Endothelial cell of umbilical vein (primary cell): ENCODE data around the gene HIC1. TPM values are rescaled to one million over a fixed set of nuclear protein-coding genes. Genes with fewer than 3 reads are reported as not detected.

Experiments
- BruUV-seq: library from RNA; stranded (reverse); fragments of 400-500 nt; replicated peaks from 2 replicates; lab custom pipeline; 2021; lab: Mats Ljungman, UMichigan
- CTCF ChIA-PET: fragments of 300-600, 350-600 bp; sonication (Branson Sonifier 250); formaldehyde crosslinking; loops from one replicate; lab custom pipeline; 2021; ENCODE audit warnings: antibody characterized with exemption, inconsistent platforms; lab: Charles Lee
- POLR2A ChIA-PET: fragments of 300-600, 350-600 bp; sonication (Branson Sonifier 250); formaldehyde crosslinking; loops from one replicate; lab custom pipeline; 2021; ENCODE audit warnings: antibody characterized with exemption, inconsistent platforms; lab: Charles Lee
- DNase-seq: peaks from one replicate; pipeline ENCODE4 v3.0.0-alpha.2; 2011; ENCODE audit warnings: low read depth, low spot score
- FAIRE-seq: peaks from 2 replicates; lab custom pipeline; 2011; peaks lifted over from hg19 to GRCh38; lab: Jason Lieb, UNC
- H2AFZ ChIP-seq: 2 replicates; pipeline ENCODE4 v1.6.0; 2012; ENCODE audit warnings: low read depth, low read length, control low read depth, inconsistent platforms
- H3K27ac ChIP-seq: 2 replicates; pipeline ENCODE4 v1.5.1; 2011; ENCODE audit warnings: low read depth, mild to moderate bottlenecking, control low read depth, low read length, moderate library complexity; ENCODE audit not compliant: insufficient read depth
- H3K27me3 ChIP-seq, 2 experiments: 2 replicates each; pipeline versions ENCODE4 v1.6.0 to v1.6.1; 2011; ENCODE audit warnings: low read length in 2 of 2, mixed read lengths in 1 of 2; ENCODE audit not compliant: control insufficient read depth in 2 of 2, insufficient read depth in 2 of 2
- H3K36me3 ChIP-seq, 2 experiments: 2 replicates in 1 of 2; 3 replicates in 1 of 2; pipeline ENCODE4 v1.5.1; 2011; ENCODE audit warnings: low read length in 2 of 2, mild to moderate bottlenecking in 1 of 2, moderate library complexity in 1 of 2; ENCODE audit not compliant: control insufficient read depth in 2 of 2, insufficient read depth in 2 of 2; ENCODE audit errors: extremely low read depth in 1 of 2
- H3K4me1 ChIP-seq: 3 replicates; pipeline ENCODE4 v1.5.1; 2011; ENCODE audit warnings: mild to moderate bottlenecking, low read length; ENCODE audit not compliant: control insufficient read depth, insufficient read depth; ENCODE audit errors: extremely low read depth
- H3K4me2 ChIP-seq: 2 replicates; pipeline ENCODE4 v1.6.1; 2011; ENCODE audit warnings: low read length, control low read depth, mixed read lengths; ENCODE audit not compliant: insufficient read depth
- H3K4me3 ChIP-seq, 3 experiments: fragments of 200-600 bp in 1 of 3; sonication (generic), shearing (Covaris generic) in 1 of 3; replicated peaks in 1 of 3; 2 replicates each; pipeline ENCODE4 v1.5.1; 2011 to 2016; ENCODE audit warnings: control low read depth in 3 of 3, low read length in 3 of 3, mild to moderate bottlenecking in 2 of 3, inconsistent platforms in 1 of 3, low read depth in 1 of 3, moderate library complexity in 1 of 3; ENCODE audit not compliant: insufficient read depth in 1 of 3
- H3K79me2 ChIP-seq: 2 replicates; pipeline ENCODE4 v1.6.0; 2012; ENCODE audit warnings: low read length, inconsistent platforms; ENCODE audit not compliant: control insufficient read depth, insufficient read depth
- H3K9ac ChIP-seq: replicated peaks from 2 replicates; pipeline ENCODE3; 2011; ENCODE audit warnings: low read length, control low read depth; ENCODE audit not compliant: insufficient read depth; ENCODE audit errors: extremely low read depth
- H3K9me1 ChIP-seq: replicated peaks from 3 replicates; pipeline ENCODE4 v1.6.0; 2011; ENCODE audit warnings: mild to moderate bottlenecking, low read length; ENCODE audit not compliant: control insufficient read depth, insufficient read depth; ENCODE audit errors: extremely low read depth
- H3K9me3 ChIP-seq: replicated peaks from 2 replicates; pipeline ENCODE4 v1.5.1; 2012; ENCODE audit warnings: low read length, inconsistent platforms; ENCODE audit not compliant: control insufficient read depth, insufficient read depth
- H4K20me1 ChIP-seq: replicated peaks from 2 replicates; pipeline ENCODE3; 2011; ENCODE audit warnings: mild to moderate bottlenecking, low read length; ENCODE audit not compliant: control insufficient read depth, insufficient read depth; ENCODE audit errors: extremely low read depth
- EZH2 ChIP-seq: IDR thresholded peaks from 2 replicates; pipeline ENCODE4 v1.6.1; 2012; ENCODE audit warnings: borderline replicate concordance, low read depth, mild to moderate bottlenecking, moderate library complexity, low read length, inconsistent platforms; ENCODE audit not compliant: severe bottlenecking
- FOS ChIP-seq: IDR thresholded peaks from 2 replicates; pipeline ENCODE4 v1.6.1; 2011; ENCODE audit warnings: mild to moderate bottlenecking, low read length, moderate library complexity, borderline replicate concordance; ENCODE audit not compliant: insufficient read depth
- GATA2 ChIP-seq: IDR thresholded peaks from 2 replicates; pipeline ENCODE4 v1.7.0; 2011; ENCODE audit warnings: low read depth, mild to moderate bottlenecking, moderate library complexity, mixed read lengths, low read length; ENCODE audit not compliant: insufficient read length, insufficient read depth
- POLR2A ChIP-seq: IDR thresholded peaks from 2 replicates; pipeline ENCODE4 v1.6.1; 2012; ENCODE audit warnings: low read depth, mild to moderate bottlenecking, control low read depth, low read length
- POLR2AphosphoS5 ChIP-seq: IDR thresholded peaks from 2 replicates; pipeline ENCODE4 v1.6.1; 2012; ENCODE audit warnings: low read depth, mild to moderate bottlenecking, control low read depth, low read length, moderate library complexity; ENCODE audit not compliant: insufficient read depth
- dilution Hi-C: fragments of 300-500 bp; cut with MboI; formaldehyde crosslinking; loops from one replicate; pipeline ENCODE4 v1.15.0; 2019; ENCODE audit warnings: low sequenced_read_pairs; ENCODE audit not compliant: extremely low pct_ligation_motif_present
- intact Hi-C: fragments of 100-400 bp; cut with micrococcal nuclease; formaldehyde crosslinking; loops from one replicate; pipeline ENCODE4 v1.10.0; 2022
- polyA plus RNA-seq, 4 experiments: library from polyadenylated mRNA; depleted of rRNA in 3 of 4; stranded (reverse) in 3 of 4; unstranded in 1 of 4; fragments of >200 nt; gene quantifications; 2 replicates each; pipeline versions ENCODE4 v1.2.1 to v1.2.3, GENCODE V29; 2011 to 2012; ENCODE audit warnings: missing spikeins in 1 of 4
- total RNA-seq: library from RNA; stranded (reverse); gene quantifications from 2 replicates; pipeline ENCODE4 v1.2.3, GENCODE V29; 2021
- TF ChIP-seq, protein P1 (sequence below), 2 donors: IDR thresholded peaks; 1 replicate in 1 of 2; 2 replicates in 1 of 2; pipeline ENCODE4 v1.5.1; 2011; ENCODE audit warnings: low read length in 2 of 2, mild to moderate bottlenecking in 2 of 2, moderate library complexity in 2 of 2, control low read depth in 1 of 2, inconsistent platforms in 1 of 2, low read depth in 1 of 2; ENCODE audit not compliant: insufficient read depth in 1 of 2; ENCODE audit errors: extremely low read depth in 1 of 2

HIC1 gene
- total and polyA plus RNA-seq, 2 donors (not counting 3 experiments of a cell fraction or from before 2014, with no cell fraction given), result 18.2 to 35.5 TPM

DNA sequence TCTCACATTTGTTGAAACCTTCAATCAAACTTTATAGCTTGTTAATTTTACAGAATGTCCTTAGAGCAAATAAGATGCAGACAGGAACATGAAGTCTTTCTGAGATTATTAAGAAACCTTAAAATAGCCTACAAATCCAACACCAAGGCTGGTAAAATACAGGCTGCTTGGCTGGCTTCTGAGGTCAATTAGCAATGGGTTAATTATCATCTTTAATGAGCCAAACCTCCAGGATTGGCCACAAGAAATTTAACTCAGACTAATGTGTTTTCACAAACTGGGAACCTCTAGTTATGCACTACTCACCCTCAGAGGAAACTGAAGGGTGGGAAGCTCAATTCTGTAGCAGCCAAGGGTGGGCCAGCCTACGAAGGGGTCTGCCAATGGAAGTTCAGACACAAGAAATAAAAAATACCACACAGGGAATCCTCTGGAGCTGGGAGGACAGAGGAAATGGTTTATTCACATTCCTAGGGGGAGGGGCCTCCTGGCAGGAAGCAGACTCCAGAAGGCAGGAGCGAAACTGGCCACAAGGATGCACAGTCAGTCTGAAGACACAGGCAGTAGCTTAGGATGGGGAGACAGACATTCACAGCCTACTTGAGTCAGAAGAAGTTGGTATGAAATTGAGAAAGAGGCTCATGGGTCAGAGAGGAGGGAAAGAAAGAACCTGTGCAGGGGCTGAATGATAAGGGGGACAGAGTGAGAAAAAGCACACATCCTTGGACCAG is 36.1 kb downstream of the HIC1 start:
- dilution Hi-C loops (no loop called here), intact Hi-C loops (loop anchor here (1.0 kb wide), 2 partner anchors 25 to 84 kb away; no protein-coding TSS in a partner anchor)
- peak overlapping the region; percentile 40 for H3K9ac ChIP-seq
- FAIRE-seq (peak; percentile 88), DNase-seq (peak; percentile 85)
- H4K20me1 ChIP-seq, result no peaks in the 10 kb centered on the region
- TF ChIP-seq EZH2 (no peak), FOS (no peak), POLR2AphosphoS5 (peak; percentile 50), POLR2A (peak; percentile 46), GATA2 (no peak)
- TF ChIP-seq, protein P1, sequence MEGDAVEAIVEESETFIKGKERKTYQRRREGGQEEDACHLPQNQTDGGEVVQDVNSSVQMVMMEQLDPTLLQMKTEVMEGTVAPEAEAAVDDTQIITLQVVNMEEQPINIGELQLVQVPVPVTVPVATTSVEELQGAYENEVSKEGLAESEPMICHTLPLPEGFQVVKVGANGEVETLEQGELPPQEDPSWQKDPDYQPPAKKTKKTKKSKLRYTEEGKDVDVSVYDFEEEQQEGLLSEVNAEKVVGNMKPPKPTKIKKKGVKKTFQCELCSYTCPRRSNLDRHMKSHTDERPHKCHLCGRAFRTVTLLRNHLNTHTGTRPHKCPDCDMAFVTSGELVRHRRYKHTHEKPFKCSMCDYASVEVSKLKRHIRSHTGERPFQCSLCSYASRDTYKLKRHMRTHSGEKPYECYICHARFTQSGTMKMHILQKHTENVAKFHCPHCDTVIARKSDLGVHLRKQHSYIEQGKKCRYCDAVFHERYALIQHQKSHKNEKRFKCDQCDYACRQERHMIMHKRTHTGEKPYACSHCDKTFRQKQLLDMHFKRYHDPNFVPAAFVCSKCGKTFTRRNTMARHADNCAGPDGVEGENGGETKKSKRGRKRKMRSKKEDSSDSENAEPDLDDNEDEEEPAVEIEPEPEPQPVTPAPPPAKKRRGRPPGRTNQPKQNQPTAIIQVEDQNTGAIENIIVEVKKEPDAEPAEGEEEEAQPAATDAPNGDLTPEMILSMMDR (IDR thresholded peaks at IDR 0.05; ENCODE audit: extremely low read depth in 1 of 2, insufficient read depth in 1 of 2, low read depth in 1 of 2, low read length in 2 of 2), result peak; percentile 28 to 49
- ChIA-PET POLR2A (interaction anchor here (0.6 to 1.1 kb wide), 2 partner anchors 84 to 191 kb away, joined by 4 to 5 read pairs; no protein-coding TSS in a partner anchor), CTCF (interaction anchor here (0.6 to 9.2 kb wide), 22 partner anchors 9 to 154 kb away, joined by 3 to 76 read pairs (median 5); partner anchors contain the start of gene HIC1)
- BruUV-seq, result no TSS peak
- H3K4me3 ChIP-seq, result no peak overlapping the region
- H3K9me1 ChIP-seq, result no peaks in the 10 kb centered on the region
- no peak overlapping the region for H2AFZ ChIP-seq
- H3K27me3 ChIP-seq, result no peaks in the 10 kb centered on the region
- H3K79me2 ChIP-seq, result no peaks in the 10 kb centered on the region
- H3K4me1 ChIP-seq, result peaks cover 51% of the 10 kb centered on the region
- no peaks in the 10 kb centered on the region for H3K36me3 ChIP-seq
- no peaks in the 10 kb centered on the region for H3K9me3 ChIP-seq
- H3K27ac ChIP-seq, result peak overlapping the region; percentile 66
- H3K4me2 ChIP-seq, result peak overlapping the region; percentile 46
